ENCODE results near the gene ACSL6.

ACSL6 gene

DNA sequence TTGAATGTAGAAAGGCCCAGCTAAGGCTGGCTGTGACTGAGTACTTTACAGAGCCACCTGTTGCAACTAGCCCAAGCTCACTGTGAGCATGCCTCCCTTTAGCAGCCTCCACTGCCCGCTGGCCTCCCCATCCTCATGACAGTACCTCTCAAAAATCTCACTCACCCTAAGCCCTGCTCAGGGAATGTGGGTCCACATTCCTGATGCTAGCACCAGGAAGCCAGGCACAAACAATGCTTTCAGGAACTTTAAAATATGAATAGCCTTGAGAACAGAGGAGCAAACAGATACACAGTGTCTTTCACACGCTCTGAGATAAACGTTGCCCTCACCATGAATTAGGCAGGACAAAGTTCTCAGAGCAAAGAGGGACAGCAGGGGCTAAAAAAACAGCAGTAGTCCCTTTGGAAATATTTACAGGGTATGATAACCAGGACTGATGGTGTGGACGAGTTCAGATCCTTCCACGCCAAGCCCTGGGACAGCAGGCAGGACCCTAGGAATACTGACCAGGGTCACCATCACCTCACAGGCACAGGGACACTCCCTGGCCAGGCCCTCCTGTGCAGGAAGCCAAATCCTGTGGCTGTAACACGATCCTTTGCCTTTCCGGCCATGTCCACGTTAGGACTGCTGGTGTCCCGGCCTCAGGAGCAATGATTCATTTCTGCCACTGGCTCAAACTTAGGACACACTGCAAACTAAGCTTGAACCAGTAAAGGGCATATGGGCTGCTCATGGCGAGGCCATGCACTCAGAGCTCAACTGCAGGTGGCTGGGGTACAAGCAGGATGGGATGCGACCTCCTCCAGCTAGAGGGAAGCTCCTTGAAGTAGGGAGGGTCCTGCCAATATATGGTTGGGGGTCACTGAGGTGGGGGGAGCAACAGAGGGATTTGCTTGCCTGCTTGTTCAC, 9.6 kb downstream of the ACSL6 start:
- H3K9me3 ChIP-seq (ENCODE audit: control insufficient read depth, low read depth, low read length) = no peaks in the 10 kb centered on the region
- peaks cover 35% of the 10 kb centered on the region for H3K4me1 ChIP-seq (ENCODE audit: control insufficient read depth, low read depth, low read length)
- no peaks in the 10 kb centered on the region for H3K27me3 ChIP-seq (ENCODE audit: control insufficient read depth, insufficient read depth, low read length)
- no peak overlapping the region for H3K9ac ChIP-seq (ENCODE audit: low read length)
- no peaks in the 10 kb centered on the region for H3K36me3 ChIP-seq (ENCODE audit: control insufficient read depth, low read depth, low read length)
- H3K4me3 ChIP-seq (ENCODE audit: low read length) = no peak overlapping the region
- H3K27ac ChIP-seq (ENCODE audit: low read length) = no peak overlapping the region

DNA sequence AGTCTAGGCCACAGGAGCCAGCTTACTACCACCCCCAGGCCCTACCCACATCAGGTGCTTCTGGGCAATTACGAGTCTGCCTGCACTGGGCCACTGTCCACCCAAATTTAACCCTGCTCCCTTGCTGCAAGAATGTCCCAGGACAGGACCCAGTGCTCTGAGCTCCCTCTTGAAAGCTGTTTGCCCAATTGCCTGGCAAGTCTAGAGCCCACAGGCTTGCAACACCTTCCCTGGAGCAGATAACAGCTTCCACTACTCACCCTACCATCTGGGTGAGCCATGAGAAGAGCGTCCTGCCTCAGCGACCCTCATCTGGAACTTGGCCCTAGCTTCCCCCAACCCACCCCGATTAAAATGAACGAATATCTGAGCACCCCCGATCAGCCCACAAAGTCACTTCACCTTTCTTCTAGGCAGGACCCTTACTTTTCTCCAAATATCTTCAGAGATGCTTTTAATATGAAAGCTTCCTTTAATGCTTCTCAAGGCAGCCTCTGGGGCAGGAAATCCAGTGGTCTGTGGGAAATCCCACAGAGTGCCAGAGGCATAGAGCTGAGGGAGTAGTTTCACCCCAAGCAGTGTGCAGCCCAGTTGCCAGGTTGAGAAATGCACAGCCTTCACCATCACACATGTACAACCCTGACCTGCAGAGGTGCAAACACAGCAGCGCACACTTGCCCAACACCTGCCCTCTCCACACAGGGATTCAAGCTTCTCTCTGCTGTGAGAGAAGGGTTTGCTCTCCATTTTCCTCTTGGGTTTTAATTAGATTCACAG, 10.6 kb downstream of the ACSL6 start:
- Histone ChIP-seq H3K27ac (ENCODE audit: low read length) (no peak overlapping the region), H3K36me3 (ENCODE audit: control insufficient read depth, low read depth, low read length) (no peaks in the 10 kb centered on the region), H3K4me3 (ENCODE audit: low read length) (no peak overlapping the region), H3K27me3 (ENCODE audit: control insufficient read depth, insufficient read depth, low read length) (no peaks in the 10 kb centered on the region), H3K9me3 (ENCODE audit: control insufficient read depth, low read depth, low read length) (no peaks in the 10 kb centered on the region), H3K4me1 (ENCODE audit: control insufficient read depth, low read depth, low read length) (peaks cover 35% of the 10 kb centered on the region), H3K9ac (ENCODE audit: low read length) (no peak overlapping the region)

DNA sequence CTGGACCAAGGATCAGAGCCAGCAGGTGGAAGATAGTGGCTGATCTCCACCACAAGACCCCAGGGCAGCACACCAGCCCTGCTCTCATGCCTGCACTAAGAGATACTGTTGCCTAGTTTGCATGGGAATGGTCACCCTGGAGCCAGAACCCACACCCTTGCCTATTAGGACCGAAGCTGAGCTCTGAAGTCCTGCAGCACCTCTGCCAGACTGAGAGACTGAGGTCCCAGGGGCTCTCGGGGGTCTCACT, 11.3 kb downstream of the ACSL6 start:
- H3K4me3 ChIP-seq (ENCODE audit: low read length) = no peak overlapping the region
- H3K9me3 ChIP-seq (ENCODE audit: control insufficient read depth, low read depth, low read length) = no peaks in the 10 kb centered on the region
- H3K4me1 ChIP-seq (ENCODE audit: control insufficient read depth, low read depth, low read length) = peaks cover 35% of the 10 kb centered on the region
- H3K36me3 ChIP-seq (ENCODE audit: control insufficient read depth, low read depth, low read length) = no peaks in the 10 kb centered on the region
- H3K27me3 ChIP-seq (ENCODE audit: control insufficient read depth, insufficient read depth, low read length) = no peaks in the 10 kb centered on the region
- H3K27ac ChIP-seq (ENCODE audit: low read length) = no peak overlapping the region
- H3K9ac ChIP-seq (ENCODE audit: low read length) = no peak overlapping the region

DNA sequence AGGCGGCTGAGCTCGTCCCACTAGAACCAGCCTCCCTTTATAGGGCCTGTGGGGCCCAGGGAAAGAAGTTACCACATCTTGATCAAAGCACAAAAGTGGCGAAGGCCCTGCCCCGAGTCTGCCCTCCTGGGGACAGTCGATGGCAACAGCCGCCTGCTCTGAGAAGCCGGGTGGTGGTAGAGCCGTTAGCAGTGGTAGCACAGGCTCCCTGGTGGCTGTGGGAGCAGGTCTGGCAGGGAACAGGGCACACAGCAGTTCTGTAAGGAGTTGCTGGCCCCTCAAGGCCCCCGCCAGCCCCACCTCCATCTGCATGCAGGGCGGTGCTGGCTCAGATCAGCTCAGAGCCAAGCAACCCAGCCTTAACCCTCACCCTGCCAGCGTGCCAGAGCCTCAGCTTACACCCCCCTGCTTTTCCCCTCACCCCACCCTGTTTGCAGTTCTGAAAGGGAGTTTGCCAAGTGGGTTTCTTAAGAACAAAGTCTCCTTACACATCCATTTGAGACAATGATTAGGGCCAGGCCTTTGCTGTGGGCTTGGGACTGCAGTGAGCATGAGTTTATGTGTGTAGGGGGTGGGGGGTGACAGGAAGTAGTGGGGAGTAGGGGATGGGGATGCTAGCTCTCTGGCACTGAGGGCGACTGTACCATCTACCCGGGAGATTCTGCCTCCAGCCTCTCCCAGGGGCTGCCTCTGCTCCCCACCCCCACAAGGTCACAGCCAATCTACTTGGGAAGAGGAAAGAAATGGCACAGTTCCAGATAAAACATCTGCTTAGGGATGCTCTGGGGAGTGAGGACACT, 11.8 kb downstream of the ACSL6 start:
- Histone ChIP-seq H3K4me3 (ENCODE audit: low read length) (no peak overlapping the region), H3K9me3 (ENCODE audit: control insufficient read depth, low read depth, low read length) (no peaks in the 10 kb centered on the region), H3K27ac (ENCODE audit: low read length) (no peak overlapping the region), H3K4me1 (ENCODE audit: control insufficient read depth, low read depth, low read length) (peaks cover 38% of the 10 kb centered on the region), H3K27me3 (ENCODE audit: control insufficient read depth, insufficient read depth, low read length) (no peaks in the 10 kb centered on the region), H3K9ac (ENCODE audit: low read length) (no peak overlapping the region), H3K36me3 (ENCODE audit: control insufficient read depth, low read depth, low read length) (no peaks in the 10 kb centered on the region)

DNA sequence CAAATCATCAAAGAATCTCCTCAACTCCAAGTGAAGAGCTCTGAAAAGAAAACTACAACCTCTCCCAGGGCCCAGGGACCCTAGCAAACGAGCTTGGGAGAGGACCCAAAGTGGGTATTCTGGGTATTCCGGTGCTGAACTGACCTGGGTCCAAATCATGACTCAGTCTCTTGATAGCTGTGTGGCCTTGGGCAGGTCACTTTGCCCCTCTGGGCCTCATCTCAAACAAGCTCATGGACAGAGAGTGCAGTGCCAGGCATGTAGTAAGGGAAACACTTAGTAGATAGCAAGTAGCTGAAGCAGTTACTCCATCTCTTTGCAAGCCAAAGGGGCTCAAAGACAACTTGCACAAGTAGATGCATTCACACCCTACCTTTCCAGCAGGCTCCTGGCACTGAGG, 12.4 kb downstream of the ACSL6 start:
- Histone ChIP-seq H3K9me3 (ENCODE audit: control insufficient read depth, low read depth, low read length) (no peaks in the 10 kb centered on the region), H3K27ac (ENCODE audit: low read length) (no peak overlapping the region), H3K27me3 (ENCODE audit: control insufficient read depth, insufficient read depth, low read length) (no peaks in the 10 kb centered on the region), H3K4me3 (ENCODE audit: low read length) (no peak overlapping the region), H3K9ac (ENCODE audit: low read length) (no peak overlapping the region), H3K36me3 (ENCODE audit: control insufficient read depth, low read depth, low read length) (no peaks in the 10 kb centered on the region), H3K4me1 (ENCODE audit: control insufficient read depth, low read depth, low read length) (peaks cover 43% of the 10 kb centered on the region)

DNA sequence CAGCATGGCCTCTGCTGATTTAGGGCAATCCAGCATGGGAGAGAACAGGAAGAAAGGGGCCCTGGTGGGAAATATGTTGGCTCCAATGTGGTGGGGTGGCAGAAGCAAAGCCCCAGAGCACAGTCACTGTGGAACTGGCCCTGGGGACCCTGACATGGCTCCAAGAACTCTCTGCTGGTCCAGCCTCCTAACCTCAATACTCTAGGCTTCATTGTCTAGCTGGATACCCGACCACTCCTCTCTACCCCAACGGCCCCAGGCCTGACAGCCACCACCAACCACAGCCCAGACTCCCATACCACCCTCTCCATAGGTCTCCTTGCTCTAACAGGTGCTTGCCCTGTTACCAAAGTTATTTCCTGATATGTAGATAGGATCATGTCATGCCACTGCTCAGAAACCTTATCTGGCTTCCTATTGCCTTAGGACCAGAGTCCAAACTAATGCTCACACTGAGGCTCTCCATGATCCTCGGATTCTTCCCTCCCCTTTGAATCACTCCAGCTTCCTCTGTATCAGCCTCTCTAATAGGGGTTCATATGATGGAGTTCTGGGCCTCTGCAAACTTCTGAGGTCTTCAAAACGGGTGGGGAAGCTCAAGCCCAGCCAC, 12.9 kb downstream of the ACSL6 start:
- H3K27ac ChIP-seq (ENCODE audit: low read length) = no peak overlapping the region
- no peaks in the 10 kb centered on the region for H3K9me3 ChIP-seq (ENCODE audit: control insufficient read depth, low read depth, low read length)
- H3K27me3 ChIP-seq (ENCODE audit: control insufficient read depth, insufficient read depth, low read length) = no peaks in the 10 kb centered on the region
- no peak overlapping the region for H3K9ac ChIP-seq (ENCODE audit: low read length)
- H3K36me3 ChIP-seq (ENCODE audit: control insufficient read depth, low read depth, low read length) = no peaks in the 10 kb centered on the region
- H3K4me3 ChIP-seq (ENCODE audit: low read length) = no peak overlapping the region
- H3K4me1 ChIP-seq (ENCODE audit: control insufficient read depth, low read depth, low read length) = peaks cover 40% of the 10 kb centered on the region

DNA sequence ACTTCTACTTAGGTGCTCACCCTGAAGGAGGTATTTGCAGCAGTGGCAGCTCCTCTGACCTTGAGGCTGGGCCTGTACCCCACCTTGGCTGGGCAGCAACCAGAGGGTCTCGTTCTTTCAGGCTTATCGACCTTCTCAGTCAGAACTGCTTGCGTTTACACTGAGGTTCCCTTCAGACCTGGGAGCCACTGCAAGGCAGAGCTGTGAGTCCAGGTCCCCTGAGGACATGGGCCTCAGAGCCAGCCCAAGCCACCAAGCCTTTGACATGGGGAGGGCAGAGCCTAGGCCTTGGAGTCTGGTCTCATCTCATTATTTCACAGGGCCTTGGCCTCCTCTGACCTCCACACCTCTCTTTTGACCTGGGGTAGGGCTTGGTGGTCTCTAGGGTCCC, 13.7 kb downstream of the ACSL6 start:
- H3K36me3 ChIP-seq (ENCODE audit: control insufficient read depth, low read depth, low read length) = no peaks in the 10 kb centered on the region
- H3K4me3 ChIP-seq (ENCODE audit: low read length) = no peak overlapping the region
- peaks cover 32% of the 10 kb centered on the region for H3K4me1 ChIP-seq (ENCODE audit: control insufficient read depth, low read depth, low read length)
- no peak overlapping the region for H3K27ac ChIP-seq (ENCODE audit: low read length)
- no peaks in the 10 kb centered on the region for H3K9me3 ChIP-seq (ENCODE audit: control insufficient read depth, low read depth, low read length)
- no peak overlapping the region for H3K9ac ChIP-seq (ENCODE audit: low read length)
- H3K27me3 ChIP-seq (ENCODE audit: control insufficient read depth, insufficient read depth, low read length) = no peaks in the 10 kb centered on the region

DNA sequence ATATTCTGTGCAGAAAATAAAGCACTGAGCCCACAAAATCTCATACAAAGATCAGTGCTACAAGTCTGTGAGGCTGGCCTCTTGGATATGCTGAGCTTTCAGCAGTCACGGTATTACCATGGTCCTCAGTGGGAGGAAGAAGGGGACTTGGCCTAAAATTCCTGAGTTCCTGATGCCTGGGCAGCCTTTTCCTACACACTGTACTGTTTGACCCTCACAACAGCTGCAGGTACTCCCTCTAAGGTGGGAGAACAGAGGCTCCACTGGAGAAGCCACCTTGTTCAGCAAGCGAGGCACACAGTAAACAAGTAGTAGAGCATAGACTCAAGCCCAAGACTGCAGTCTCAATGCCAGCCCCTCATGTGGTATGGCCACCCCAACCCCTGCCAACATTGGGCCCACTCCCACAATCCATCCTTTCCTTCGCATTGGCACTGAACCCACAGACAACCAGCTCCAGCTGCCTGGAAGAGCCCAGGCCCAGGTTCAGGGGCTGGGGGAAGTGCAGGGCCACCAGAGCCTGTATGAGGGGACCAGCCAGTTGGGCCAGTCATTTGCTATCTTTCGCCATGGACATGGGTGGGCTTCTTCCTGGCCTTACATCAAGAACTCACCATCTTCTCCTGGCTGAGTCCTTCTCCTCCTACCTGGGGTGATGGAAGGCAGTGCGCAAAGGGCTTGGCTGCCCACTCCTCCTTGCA, 14.3 kb downstream of the ACSL6 start:
- Histone ChIP-seq H3K27me3 (ENCODE audit: control insufficient read depth, insufficient read depth, low read length) (no peaks in the 10 kb centered on the region), H3K27ac (ENCODE audit: low read length) (no peak overlapping the region), H3K9ac (ENCODE audit: low read length) (no peak overlapping the region), H3K36me3 (ENCODE audit: control insufficient read depth, low read depth, low read length) (no peaks in the 10 kb centered on the region), H3K9me3 (ENCODE audit: control insufficient read depth, low read depth, low read length) (no peaks in the 10 kb centered on the region), H3K4me3 (ENCODE audit: low read length) (no peak overlapping the region), H3K4me1 (ENCODE audit: control insufficient read depth, low read depth, low read length) (peaks cover 27% of the 10 kb centered on the region)

DNA sequence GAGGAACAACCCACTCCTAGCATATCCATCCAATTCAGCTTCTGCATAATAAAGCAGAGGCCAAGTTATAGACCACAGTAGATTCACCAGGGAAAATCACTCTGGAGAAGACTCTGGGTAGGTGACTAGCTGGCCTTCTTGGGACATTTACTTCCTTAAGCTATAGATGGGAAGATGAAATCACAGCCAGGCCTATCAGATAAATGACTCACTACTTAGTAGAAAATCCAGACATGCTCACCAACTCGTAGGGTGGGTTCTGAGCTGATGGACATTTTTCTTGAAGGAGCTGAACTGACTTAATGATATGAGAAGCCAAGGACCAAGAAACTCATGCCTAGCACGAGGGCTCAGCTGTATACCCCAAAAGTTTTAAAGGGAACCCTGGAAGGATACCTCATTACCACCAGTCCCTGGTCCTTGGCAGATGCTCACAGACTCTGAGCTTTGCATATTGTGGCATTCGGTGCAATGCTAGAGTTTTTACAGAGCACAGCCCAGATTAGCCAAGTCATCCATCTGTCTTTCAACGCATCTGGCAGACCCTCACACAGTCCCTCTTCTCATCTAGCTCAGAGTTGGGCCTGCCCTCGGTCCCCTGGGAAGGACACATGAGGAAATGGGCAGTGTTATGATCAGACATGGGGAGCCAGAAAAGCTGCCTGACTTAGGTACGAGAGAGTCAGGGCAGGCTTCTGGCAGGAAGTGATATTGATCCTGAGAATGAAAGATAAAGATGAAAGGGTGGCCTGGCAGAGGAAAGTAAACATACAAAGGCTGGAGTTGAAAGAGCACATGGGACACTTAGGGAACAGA, 15.0 kb downstream of the ACSL6 start:
- Histone ChIP-seq H3K4me3 (ENCODE audit: low read length) (no peak overlapping the region), H3K27me3 (ENCODE audit: control insufficient read depth, insufficient read depth, low read length) (no peaks in the 10 kb centered on the region), H3K9me3 (ENCODE audit: control insufficient read depth, low read depth, low read length) (no peaks in the 10 kb centered on the region), H3K27ac (ENCODE audit: low read length) (no peak overlapping the region), H3K9ac (ENCODE audit: low read length) (no peak overlapping the region), H3K36me3 (ENCODE audit: control insufficient read depth, low read depth, low read length) (no peaks in the 10 kb centered on the region), H3K4me1 (ENCODE audit: control insufficient read depth, low read depth, low read length) (peaks cover 19% of the 10 kb centered on the region)

DNA sequence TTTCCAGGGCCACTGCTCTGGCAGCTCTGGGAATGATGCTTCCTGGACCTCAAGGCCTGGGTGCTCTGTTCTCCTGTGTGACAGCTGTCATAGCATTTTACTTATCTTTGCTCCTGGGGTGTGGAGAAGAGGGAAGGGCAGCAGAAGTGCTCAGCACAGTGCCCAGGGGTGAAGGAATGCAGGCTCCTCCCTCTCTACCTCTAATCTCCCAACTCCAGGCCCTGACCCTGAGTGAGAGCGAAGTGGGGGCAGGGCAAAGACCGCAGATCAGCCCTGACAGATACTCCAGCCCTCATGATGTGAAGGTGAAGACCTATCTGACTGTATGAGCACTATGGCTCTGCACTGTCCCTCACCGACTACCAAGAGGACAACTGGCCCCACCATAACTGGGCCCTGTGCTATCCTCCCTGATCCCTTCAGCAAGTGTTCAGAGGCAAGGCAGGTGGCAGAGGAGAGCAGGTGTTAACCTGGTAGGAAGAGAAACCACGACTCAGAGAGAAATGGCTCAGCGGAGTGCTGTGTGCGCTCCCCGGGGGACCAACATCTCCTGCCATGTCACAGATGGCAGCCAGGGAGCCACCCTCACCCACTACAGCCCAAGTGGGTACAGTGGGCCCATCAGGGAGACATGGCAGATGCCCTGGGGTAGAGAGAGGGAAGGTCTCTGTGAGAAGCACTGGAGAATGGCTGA, 16.8 kb downstream of the ACSL6 start:
- Histone ChIP-seq H3K4me1 (ENCODE audit: control insufficient read depth, low read depth, low read length) (peaks cover 14% of the 10 kb centered on the region), H3K27me3 (ENCODE audit: control insufficient read depth, insufficient read depth, low read length) (no peaks in the 10 kb centered on the region), H3K9ac (ENCODE audit: low read length) (no peak overlapping the region)

More for the DNA sequence above, 16.8 kb downstream of the ACSL6 start:
- H3K4me3 ChIP-seq (ENCODE audit: low read length) = no peak overlapping the region
- H3K9me3 ChIP-seq (ENCODE audit: control insufficient read depth, low read depth, low read length) = no peaks in the 10 kb centered on the region
- H3K27ac ChIP-seq (ENCODE audit: low read length) = no peak overlapping the region
- no peaks in the 10 kb centered on the region for H3K36me3 ChIP-seq (ENCODE audit: control insufficient read depth, low read depth, low read length)
